GM18951 (cell line): ENCODE results near the gene TNFRSF9.

Experiments used
- POLR2A ChIP-seq: IDR thresholded peaks from 4 replicates; pipeline ENCODE4 v1.6.1; 2011; ENCODE audit warnings: mild to moderate bottlenecking; ENCODE audit not compliant: insufficient read length, insufficient read depth; ENCODE audit errors: extremely low read depth
- in situ Hi-C: fragments of 300-500 bp; cut with MboI; formaldehyde crosslinking; loops from one replicate; pipeline ENCODE4 v1.12.0; 2022; ENCODE audit warnings: low sequenced_read_pairs, mixed read lengths, inconsistent platforms; ENCODE audit not compliant: unreplicated experiment

The TNFRSF9 gene

GRCh38 chr1:7922301-7922700, 18.3 kb downstream of the TNFRSF9 start:
- in situ Hi-C loops: no loop called here

GRCh38 chr1:7921796-7922195, 18.8 kb downstream of the TNFRSF9 start:
- TF ChIP-seq POLR2A: no peak
- in situ Hi-C loops: no loop called here

More at GRCh38 chr1:7922301-7922700, 18.3 kb downstream of the TNFRSF9 start:
- no peak for TF ChIP-seq POLR2A

- in situ Hi-C loops: loop anchor here (10.0 kb wide), 1 partner anchor 245 kb away; no protein-coding TSS in a partner anchor
- no peak for TF ChIP-seq POLR2A
These were observed 20.8 kb downstream of the TNFRSF9 start for GRCh38 chr1:7919880-7920279.

- in situ Hi-C loops: loop anchor here (10.0 kb wide), 1 partner anchor 243 kb away; no protein-coding TSS in a partner anchor
These were observed 22.7 kb downstream of the TNFRSF9 start for GRCh38 chr1:7917971-7918370.

GRCh38 chr1:7916501-7916830, 24.2 kb downstream of the TNFRSF9 start:
- in situ Hi-C loops: loop anchor here (10.0 kb wide), 1 partner anchor 242 kb away; no protein-coding TSS in a partner anchor
- no peak for TF ChIP-seq POLR2A

GRCh38 chr1:7915826-7916500, 24.7 kb downstream of the TNFRSF9 start:
- in situ Hi-C loops: loop anchor here (10.0 kb wide), 1 partner anchor 241 kb away; no protein-coding TSS in a partner anchor
- no peak for TF ChIP-seq POLR2A

GRCh38 chr1:7912743-7913557, 27.7 kb downstream of the TNFRSF9 start:
- TF ChIP-seq POLR2A: peak; percentile 49
- in situ Hi-C loops: loop anchor here (10.0 kb wide), 1 partner anchor 238 kb away; no protein-coding TSS in a partner anchor

GRCh38 chr1:7912145-7912544, 28.5 kb downstream of the TNFRSF9 start:
- TF ChIP-seq POLR2A: no peak
- in situ Hi-C loops: loop anchor here (10.0 kb wide), 1 partner anchor 237 kb away; no protein-coding TSS in a partner anchor

- no peak for TF ChIP-seq POLR2A
These were observed 35.4 kb downstream of the TNFRSF9 start for GRCh38 chr1:7905262-7905661.

GRCh38 chr1:7902478-7903085, 38.1 kb downstream of the TNFRSF9 start:
- in situ Hi-C loops: no loop called here
- no peak for TF ChIP-seq POLR2A

More at GRCh38 chr1:7905262-7905661, 35.4 kb downstream of the TNFRSF9 start:
- in situ Hi-C loops: no loop called here

GRCh38 chr1:7899741-7900140, 40.9 kb downstream of the TNFRSF9 start:
- in situ Hi-C loops: no loop called here

GRCh38 chr1:7898962-7899361, 41.7 kb downstream of the TNFRSF9 start:
- no peak for TF ChIP-seq POLR2A
- in situ Hi-C loops: no loop called here

More at GRCh38 chr1:7899741-7900140, 40.9 kb downstream of the TNFRSF9 start:
- TF ChIP-seq POLR2A: no peak

GRCh38 chr1:7896994-7897393, 43.6 kb downstream of the TNFRSF9 start:
- no peak for TF ChIP-seq POLR2A
- in situ Hi-C loops: no loop called here
